K562 (cell line): ENCODE data around the gene RC3H2. TPM values are rescaled to one million over a fixed set of nuclear protein-coding genes. Genes with fewer than 3 reads are reported as not detected.
A peak's percentile ranks its signal among the peaks of the same experiment; 100 is the strongest.

ENCODE experiments used
- ARNT ChIP-seq, 2 experiments: fragments of 450-650 bp; IDR thresholded peaks; 2 replicates each; pipeline ENCODE4 v1.6.1; 2016; ENCODE audit warnings: mild to moderate bottlenecking in 1 of 2
- KAT8 ChIP-seq: fragments of 450-650 bp; IDR thresholded peaks from 2 replicates; pipeline ENCODE4 v1.6.1; 2016; ENCODE audit warnings: low read depth, mild to moderate bottlenecking
- NONO ChIP-seq, 2 experiments: fragments of 200-400 bp in 1 of 2; fragments of 450-650 bp in 1 of 2; formaldehyde crosslinking in 1 of 2; IDR thresholded peaks; 2 replicates each; pipeline ENCODE4 v1.6.1; 2017; ENCODE audit warnings: low read depth in 2 of 2, mild to moderate bottlenecking in 2 of 2, moderate library complexity in 2 of 2, low read length in 1 of 2
- SREBF1 ChIP-seq: fragments of 150-350 bp; IDR thresholded peaks from 2 replicates; pipeline ENCODE4 v1.6.1; 2014; ENCODE audit warnings: antibody characterized with exemption, low read depth, low read length, borderline replicate concordance
- ZNF212 ChIP-seq: fragments of 450-650 bp; formaldehyde crosslinking; IDR thresholded peaks from 2 replicates; pipeline ENCODE4 v1.4.0; 2020; ENCODE audit warnings: mild to moderate bottlenecking
- ZNF408 ChIP-seq: fragments of 250-450 bp; sonication (Bioruptor Pico); IDR thresholded peaks from 2 replicates; pipeline ENCODE4 v1.4.0; 2020; ENCODE audit warnings: low read depth, mild to moderate bottlenecking, moderate library complexity
- ZNF431 ChIP-seq: sonication (generic); formaldehyde crosslinking; IDR thresholded peaks from 2 replicates; pipeline ENCODE4 v1.8.0; 2022; ENCODE audit warnings: mild to moderate bottlenecking, missing genetic modification reagents
- polyA plus RNA-seq, 8 experiments: library from polyadenylated mRNA; depleted of rRNA in 4 of 8; stranded (reverse) in 5 of 8; unstranded in 3 of 8; fragments of >200 nt; fragmentation: Nextera tagmentation in 2 of 8; fragmentation: Illumina TruSeq in 1 of 8; extraction: Ambion mirVana in 2 of 8; extraction: Trizol in 1 of 8; gene quantifications; 2 replicates each; pipeline versions ENCODE4 v1.2.1 to v1.2.3, GENCODE V29; 2011 to 2014; ENCODE audit warnings: inconsistent platforms in 1 of 8, missing spikeins in 1 of 8
- total RNA-seq, 7 experiments: library from RNA; depleted of rRNA in 6 of 7; stranded (reverse); fragments of >200 nt in 6 of 7; fragmentation: Illumina TruSeq in 2 of 7; extraction: Trizol in 2 of 7; gene quantifications; 2 replicates each; pipeline versions ENCODE4 v1.2.1 to v1.2.3, GENCODE V29; 2011 to 2021; ENCODE audit warnings: low replicate concordance in 1 of 7
- TF ChIP-seq, protein P1 (sequence below): fragments of 450-650 bp; formaldehyde crosslinking; IDR thresholded peaks from 2 replicates; pipeline ENCODE4 v1.4.0; 2020; ENCODE audit warnings: mild to moderate bottlenecking, mixed read lengths
- TF ChIP-seq, protein P2 (sequence below): fragments of 450-650 bp; IDR thresholded peaks from 2 replicates; pipeline ENCODE4 v1.6.1; 2016; ENCODE audit warnings: mild to moderate bottlenecking
- TF ChIP-seq, protein P3 (sequence below): conservative IDR thresholded peaks from 2 replicates; pipeline ENCODE4 v1.6.1; 2011; ENCODE audit warnings: low read depth, mild to moderate bottlenecking, low read length; ENCODE audit not compliant: control insufficient read depth
- TF ChIP-seq, protein P4 (sequence below): sonication (generic); formaldehyde crosslinking; IDR thresholded peaks from 2 replicates; pipeline ENCODE4 v1.4.0; 2020; ENCODE audit warnings: mild to moderate bottlenecking, missing genetic modification reagents
- TF ChIP-seq, protein P5 (sequence below): sonication (generic); formaldehyde crosslinking; IDR thresholded peaks from 2 replicates; pipeline ENCODE4 v1.8.0; 2023; ENCODE audit warnings: mild to moderate bottlenecking, missing genetic modification reagents

RC3H2 gene
- total and polyA plus RNA-seq, 9 of the 15 experiments (the other 6 are each of a cell fraction or from before 2014, with no cell fraction given): 5.6 to 35.4 (median 18.6) TPM

DNA sequence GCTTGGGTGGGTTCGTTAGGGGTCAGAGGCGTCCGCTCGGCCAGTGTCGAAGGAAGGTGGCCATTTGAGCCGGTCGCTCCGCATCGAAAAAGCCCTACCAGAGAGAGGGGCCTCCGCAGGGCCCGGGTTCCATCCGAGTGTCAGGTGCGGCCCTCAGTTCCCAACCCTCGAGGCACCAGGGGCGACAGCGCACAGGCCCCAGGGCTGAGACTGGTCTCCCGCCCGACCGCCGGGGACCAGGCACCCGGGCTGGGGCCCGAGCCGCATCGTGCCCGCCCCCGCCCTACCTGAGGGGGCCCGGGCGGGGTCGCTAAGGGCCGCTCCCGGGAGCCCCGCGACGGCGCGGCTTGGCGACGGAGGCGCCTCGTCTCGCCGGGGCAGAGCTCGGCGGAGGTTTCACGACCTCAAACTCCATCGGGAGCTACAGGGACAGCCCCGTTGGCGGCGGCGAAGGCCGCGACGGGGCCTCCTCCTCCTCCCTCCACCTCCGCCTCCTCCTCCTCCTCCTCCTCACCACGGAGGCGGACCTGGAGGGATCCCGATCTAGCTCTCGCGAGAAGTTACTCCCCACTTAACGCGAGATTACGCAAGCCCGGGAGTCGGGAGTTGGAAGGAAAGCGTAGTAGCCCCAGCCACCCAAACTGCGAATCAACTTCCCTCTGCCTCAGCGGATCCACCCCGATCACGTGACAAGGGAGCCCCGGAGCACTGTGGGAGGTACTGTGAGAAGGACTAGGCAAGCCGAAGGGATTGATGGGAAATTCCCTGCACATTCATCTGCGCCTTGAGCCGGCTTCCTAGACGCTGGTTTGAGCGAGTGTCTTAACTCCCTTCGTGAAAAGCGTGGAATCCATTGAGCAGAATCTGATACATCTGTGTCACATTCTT is at the start of gene RC3H2 (continued):
- TF ChIP-seq, protein P1, sequence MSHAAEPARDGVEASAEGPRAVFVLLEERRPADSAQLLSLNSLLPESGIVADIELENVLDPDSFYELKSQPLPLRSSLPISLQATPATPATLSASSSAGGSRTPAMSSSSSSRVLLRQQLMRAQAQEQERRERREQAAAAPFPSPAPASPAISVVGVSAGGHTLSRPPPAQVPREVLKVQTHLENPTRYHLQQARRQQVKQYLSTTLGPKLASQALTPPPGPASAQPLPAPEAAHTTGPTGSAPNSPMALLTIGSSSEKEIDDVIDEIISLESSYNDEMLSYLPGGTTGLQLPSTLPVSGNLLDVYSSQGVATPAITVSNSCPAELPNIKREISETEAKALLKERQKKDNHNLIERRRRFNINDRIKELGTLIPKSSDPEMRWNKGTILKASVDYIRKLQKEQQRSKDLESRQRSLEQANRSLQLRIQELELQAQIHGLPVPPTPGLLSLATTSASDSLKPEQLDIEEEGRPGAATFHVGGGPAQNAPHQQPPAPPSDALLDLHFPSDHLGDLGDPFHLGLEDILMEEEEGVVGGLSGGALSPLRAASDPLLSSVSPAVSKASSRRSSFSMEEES (CRISPR knock-in tag): peak; percentile 100
- TF ChIP-seq NONO (IDR thresholded peaks at IDR 0.05; ENCODE audit: low read depth in 2 of 2, low read length in 1 of 2): peak; percentile 71 to 88; a peak in 3 of 4 replicates
- TF ChIP-seq KAT8: no peak
- 0 out of 2 replicates have a peak, but pooled peaks have one; percentile 36 for TF ChIP-seq ZNF212 (CRISPR knock-in tag)
- no peak for TF ChIP-seq ZNF408 (CRISPR knock-in tag)
- TF ChIP-seq, protein P2, sequence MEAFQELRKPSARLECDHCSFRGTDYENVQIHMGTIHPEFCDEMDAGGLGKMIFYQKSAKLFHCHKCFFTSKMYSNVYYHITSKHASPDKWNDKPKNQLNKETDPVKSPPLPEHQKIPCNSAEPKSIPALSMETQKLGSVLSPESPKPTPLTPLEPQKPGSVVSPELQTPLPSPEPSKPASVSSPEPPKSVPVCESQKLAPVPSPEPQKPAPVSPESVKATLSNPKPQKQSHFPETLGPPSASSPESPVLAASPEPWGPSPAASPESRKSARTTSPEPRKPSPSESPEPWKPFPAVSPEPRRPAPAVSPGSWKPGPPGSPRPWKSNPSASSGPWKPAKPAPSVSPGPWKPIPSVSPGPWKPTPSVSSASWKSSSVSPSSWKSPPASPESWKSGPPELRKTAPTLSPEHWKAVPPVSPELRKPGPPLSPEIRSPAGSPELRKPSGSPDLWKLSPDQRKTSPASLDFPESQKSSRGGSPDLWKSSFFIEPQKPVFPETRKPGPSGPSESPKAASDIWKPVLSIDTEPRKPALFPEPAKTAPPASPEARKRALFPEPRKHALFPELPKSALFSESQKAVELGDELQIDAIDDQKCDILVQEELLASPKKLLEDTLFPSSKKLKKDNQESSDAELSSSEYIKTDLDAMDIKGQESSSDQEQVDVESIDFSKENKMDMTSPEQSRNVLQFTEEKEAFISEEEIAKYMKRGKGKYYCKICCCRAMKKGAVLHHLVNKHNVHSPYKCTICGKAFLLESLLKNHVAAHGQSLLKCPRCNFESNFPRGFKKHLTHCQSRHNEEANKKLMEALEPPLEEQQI: peak; percentile 75; the same call in 1 of the 2 replicates
- TF ChIP-seq, protein P3, sequence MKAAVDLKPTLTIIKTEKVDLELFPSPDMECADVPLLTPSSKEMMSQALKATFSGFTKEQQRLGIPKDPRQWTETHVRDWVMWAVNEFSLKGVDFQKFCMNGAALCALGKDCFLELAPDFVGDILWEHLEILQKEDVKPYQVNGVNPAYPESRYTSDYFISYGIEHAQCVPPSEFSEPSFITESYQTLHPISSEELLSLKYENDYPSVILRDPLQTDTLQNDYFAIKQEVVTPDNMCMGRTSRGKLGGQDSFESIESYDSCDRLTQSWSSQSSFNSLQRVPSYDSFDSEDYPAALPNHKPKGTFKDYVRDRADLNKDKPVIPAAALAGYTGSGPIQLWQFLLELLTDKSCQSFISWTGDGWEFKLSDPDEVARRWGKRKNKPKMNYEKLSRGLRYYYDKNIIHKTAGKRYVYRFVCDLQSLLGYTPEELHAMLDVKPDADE: 0 out of 2 replicates have a peak, but pooled peaks have one; percentile 33
- 0 out of 2 replicates have a peak, but pooled peaks have one; percentile 66 for TF ChIP-seq SREBF1
- TF ChIP-seq ARNT (IDR thresholded peaks at IDR 0.05): peak; percentile 46 to 93; a peak in 3 of 4 replicates
- TF ChIP-seq, protein P4, sequence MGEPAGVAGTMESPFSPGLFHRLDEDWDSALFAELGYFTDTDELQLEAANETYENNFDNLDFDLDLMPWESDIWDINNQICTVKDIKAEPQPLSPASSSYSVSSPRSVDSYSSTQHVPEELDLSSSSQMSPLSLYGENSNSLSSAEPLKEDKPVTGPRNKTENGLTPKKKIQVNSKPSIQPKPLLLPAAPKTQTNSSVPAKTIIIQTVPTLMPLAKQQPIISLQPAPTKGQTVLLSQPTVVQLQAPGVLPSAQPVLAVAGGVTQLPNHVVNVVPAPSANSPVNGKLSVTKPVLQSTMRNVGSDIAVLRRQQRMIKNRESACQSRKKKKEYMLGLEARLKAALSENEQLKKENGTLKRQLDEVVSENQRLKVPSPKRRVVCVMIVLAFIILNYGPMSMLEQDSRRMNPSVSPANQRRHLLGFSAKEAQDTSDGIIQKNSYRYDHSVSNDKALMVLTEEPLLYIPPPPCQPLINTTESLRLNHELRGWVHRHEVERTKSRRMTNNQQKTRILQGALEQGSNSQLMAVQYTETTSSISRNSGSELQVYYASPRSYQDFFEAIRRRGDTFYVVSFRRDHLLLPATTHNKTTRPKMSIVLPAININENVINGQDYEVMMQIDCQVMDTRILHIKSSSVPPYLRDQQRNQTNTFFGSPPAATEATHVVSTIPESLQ: no peak
- TF ChIP-seq, protein P5, sequence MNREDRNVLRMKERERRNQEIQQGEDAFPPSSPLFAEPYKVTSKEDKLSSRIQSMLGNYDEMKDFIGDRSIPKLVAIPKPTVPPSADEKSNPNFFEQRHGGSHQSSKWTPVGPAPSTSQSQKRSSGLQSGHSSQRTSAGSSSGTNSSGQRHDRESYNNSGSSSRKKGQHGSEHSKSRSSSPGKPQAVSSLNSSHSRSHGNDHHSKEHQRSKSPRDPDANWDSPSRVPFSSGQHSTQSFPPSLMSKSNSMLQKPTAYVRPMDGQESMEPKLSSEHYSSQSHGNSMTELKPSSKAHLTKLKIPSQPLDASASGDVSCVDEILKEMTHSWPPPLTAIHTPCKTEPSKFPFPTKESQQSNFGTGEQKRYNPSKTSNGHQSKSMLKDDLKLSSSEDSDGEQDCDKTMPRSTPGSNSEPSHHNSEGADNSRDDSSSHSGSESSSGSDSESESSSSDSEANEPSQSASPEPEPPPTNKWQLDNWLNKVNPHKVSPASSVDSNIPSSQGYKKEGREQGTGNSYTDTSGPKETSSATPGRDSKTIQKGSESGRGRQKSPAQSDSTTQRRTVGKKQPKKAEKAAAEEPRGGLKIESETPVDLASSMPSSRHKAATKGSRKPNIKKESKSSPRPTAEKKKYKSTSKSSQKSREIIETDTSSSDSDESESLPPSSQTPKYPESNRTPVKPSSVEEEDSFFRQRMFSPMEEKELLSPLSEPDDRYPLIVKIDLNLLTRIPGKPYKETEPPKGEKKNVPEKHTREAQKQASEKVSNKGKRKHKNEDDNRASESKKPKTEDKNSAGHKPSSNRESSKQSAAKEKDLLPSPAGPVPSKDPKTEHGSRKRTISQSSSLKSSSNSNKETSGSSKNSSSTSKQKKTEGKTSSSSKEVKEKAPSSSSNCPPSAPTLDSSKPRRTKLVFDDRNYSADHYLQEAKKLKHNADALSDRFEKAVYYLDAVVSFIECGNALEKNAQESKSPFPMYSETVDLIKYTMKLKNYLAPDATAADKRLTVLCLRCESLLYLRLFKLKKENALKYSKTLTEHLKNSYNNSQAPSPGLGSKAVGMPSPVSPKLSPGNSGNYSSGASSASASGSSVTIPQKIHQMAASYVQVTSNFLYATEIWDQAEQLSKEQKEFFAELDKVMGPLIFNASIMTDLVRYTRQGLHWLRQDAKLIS (CRISPR knock-in tag): 0 out of 2 replicates have a peak, but pooled peaks have one; percentile 11
- peak; percentile 12; the same call in 1 of the 2 replicates for TF ChIP-seq ZNF431 (CRISPR knock-in tag)
